Liver (tissue), 3 donors: ENCODE results near the gene DYNLL2.

Source experiments
- GABPA ChIP-seq, 2 donors: IDR thresholded peaks in 1 of 2; conservative IDR thresholded peaks in 1 of 2; 2 replicates each; pipeline ENCODE4 v1.6.1; 2016; ENCODE audit warnings: antibody characterized with exemption in 2 of 2, mild to moderate bottlenecking in 1 of 2, moderate library complexity in 1 of 2
- RAD21 ChIP-seq, 2 donors: IDR thresholded peaks; 2 replicates each; pipeline ENCODE4 v1.6.1; 2016; ENCODE audit warnings: antibody characterized with exemption in 2 of 2, mild to moderate bottlenecking in 2 of 2
- TAF1 ChIP-seq: conservative IDR thresholded peaks from 2 replicates; pipeline ENCODE4 v1.6.1; 2016; ENCODE audit warnings: antibody characterized with exemption, mild to moderate bottlenecking
- TF ChIP-seq, protein P1 (sequence below): fragments of 150-350 bp; IDR thresholded peaks from 2 replicates; pipeline ENCODE4 v1.5.1; 2017; ENCODE audit warnings: improper control_type of control experiment, low read depth, low read length; ENCODE audit not compliant: missing input control
- donor health status: healthy.
- donor health status: healthy.

DNA sequence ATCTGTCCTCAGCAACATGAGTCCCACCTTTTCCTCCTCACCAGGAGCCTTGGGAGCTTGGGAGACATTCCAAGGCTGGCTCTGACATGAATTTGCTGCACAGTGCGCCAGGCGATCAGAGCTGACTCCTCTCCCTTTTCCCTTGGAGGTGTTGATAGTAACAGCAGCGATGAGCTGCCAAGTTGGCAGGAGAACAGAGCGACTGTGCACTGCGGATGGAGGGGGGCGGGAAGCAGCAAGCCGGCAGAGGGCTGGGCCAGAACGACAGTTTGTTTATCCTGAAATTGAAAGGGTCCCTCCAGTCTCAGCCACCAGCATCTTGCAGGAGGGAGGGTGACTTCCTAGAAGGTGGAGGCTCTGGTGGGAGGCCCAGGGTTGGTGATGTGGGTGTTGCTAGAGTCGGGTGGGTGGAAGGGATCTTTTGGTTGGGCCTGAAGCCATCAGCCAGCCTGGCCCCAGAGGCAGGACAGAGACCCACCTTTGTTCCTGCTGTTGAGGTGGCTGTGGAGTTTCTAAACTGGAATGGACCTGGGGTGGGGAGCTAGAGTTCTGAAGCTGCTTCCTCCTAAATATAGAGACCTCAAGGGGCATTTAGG is 22.5 kb upstream of the DYNLL2 start:
- TF ChIP-seq RAD21 (IDR thresholded peaks at IDR 0.05) (no peak), TAF1 (no peak), GABPA (IDR thresholded peaks at IDR 0.05 in 1 of 2, conservative IDR thresholded peaks at IDR 0.05 in 1 of 2) (no peak)
- TF ChIP-seq, protein P1, sequence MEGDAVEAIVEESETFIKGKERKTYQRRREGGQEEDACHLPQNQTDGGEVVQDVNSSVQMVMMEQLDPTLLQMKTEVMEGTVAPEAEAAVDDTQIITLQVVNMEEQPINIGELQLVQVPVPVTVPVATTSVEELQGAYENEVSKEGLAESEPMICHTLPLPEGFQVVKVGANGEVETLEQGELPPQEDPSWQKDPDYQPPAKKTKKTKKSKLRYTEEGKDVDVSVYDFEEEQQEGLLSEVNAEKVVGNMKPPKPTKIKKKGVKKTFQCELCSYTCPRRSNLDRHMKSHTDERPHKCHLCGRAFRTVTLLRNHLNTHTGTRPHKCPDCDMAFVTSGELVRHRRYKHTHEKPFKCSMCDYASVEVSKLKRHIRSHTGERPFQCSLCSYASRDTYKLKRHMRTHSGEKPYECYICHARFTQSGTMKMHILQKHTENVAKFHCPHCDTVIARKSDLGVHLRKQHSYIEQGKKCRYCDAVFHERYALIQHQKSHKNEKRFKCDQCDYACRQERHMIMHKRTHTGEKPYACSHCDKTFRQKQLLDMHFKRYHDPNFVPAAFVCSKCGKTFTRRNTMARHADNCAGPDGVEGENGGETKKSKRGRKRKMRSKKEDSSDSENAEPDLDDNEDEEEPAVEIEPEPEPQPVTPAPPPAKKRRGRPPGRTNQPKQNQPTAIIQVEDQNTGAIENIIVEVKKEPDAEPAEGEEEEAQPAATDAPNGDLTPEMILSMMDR: no peak
